Stimulated activated CD8-positive, alpha-beta memory T cell treated with anti-CD3 and anti-CD28 coated beads, Interleukin-15, amount 100 ng/mL, for 24 hours (primary cell): ENCODE measurements around the gene PLXNB2.

Source experiments
- DNase-seq: peaks from one replicate; pipeline ENCODE4 v3.0.0-alpha.2; 2020; ENCODE audit warnings: low read depth

PLXNB2 gene

GRCh38 chr22:50312371-50312770, 4.9 kb upstream of the PLXNB2 start:
- DNase-seq, result no peak

- no peak for DNase-seq
Observed at GRCh38 chr22:50311606-50312351, 4.3 kb upstream of the PLXNB2 start.

- DNase-seq, result no peak
Observed at GRCh38 chr22:50310949-50311444, 3.6 kb upstream of the PLXNB2 start.

GRCh38 chr22:50310031-50310722, 2.7 kb upstream of the PLXNB2 start:
- DNase-seq, result no peak

- DNase-seq, result no peak
Observed at GRCh38 chr22:50309601-50309991, 2.1 kb upstream of the PLXNB2 start.

- no peak for DNase-seq
Observed at GRCh38 chr22:50308986-50309600, 1.6 kb upstream of the PLXNB2 start.

- no peak for DNase-seq
Observed at GRCh38 chr22:50308597-50308935, 1.1 kb upstream of the PLXNB2 start.

GRCh38 chr22:50307890-50308596, 597 bp upstream of the PLXNB2 start:
- no peak for DNase-seq

GRCh38 chr22:50305923-50306566, 1.4 kb downstream of the PLXNB2 start:
- no peak for DNase-seq

- DNase-seq, result no peak
Observed at GRCh38 chr22:50305393-50305922, 2.0 kb downstream of the PLXNB2 start.

- no peak for DNase-seq
Observed at GRCh38 chr22:50304528-50305392, 2.7 kb downstream of the PLXNB2 start.

- no peak for DNase-seq
Observed at GRCh38 chr22:50303848-50304527, 3.5 kb downstream of the PLXNB2 start.

GRCh38 chr22:50303515-50303847, 4.0 kb downstream of the PLXNB2 start:
- no peak for DNase-seq

GRCh38 chr22:50302564-50302963, 4.9 kb downstream of the PLXNB2 start:
- no peak for DNase-seq

- no peak for DNase-seq
Observed at GRCh38 chr22:50302041-50302541, 5.4 kb downstream of the PLXNB2 start.

GRCh38 chr22:50301581-50301991, 5.9 kb downstream of the PLXNB2 start:
- no peak for DNase-seq

- no peak for DNase-seq
Observed at GRCh38 chr22:50300620-50301257, 6.7 kb downstream of the PLXNB2 start.

GRCh38 chr22:50299785-50300619, 7.4 kb downstream of the PLXNB2 start:
- no peak for DNase-seq
